Measurements from ENCODE around the gene GOLGB1.

- no peak for TF ChIP-seq PHF8 (IDR thresholded peaks at IDR 0.05; ENCODE audit: borderline replicate concordance, low read depth)
- TF ChIP-seq, protein P1, sequence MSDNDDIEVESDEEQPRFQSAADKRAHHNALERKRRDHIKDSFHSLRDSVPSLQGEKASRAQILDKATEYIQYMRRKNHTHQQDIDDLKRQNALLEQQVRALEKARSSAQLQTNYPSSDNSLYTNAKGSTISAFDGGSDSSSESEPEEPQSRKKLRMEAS (IDR thresholded peaks at IDR 0.05) = no peak
- TF ChIP-seq KDM5A (IDR thresholded peaks at IDR 0.05) = no peak
- no peak for TF ChIP-seq USF2 (IDR thresholded peaks at IDR 0.05)
- TF ChIP-seq CTCF (IDR thresholded peaks at IDR 0.05) = no peak
These were observed 45.6 kb downstream of the GOLGB1 start for GRCh38 chr3:121703973-121704372.
